ENCODE measurements around the gene ZDHHC14.
"Not testable (repeated sequence)": the region's sequence is repeated elsewhere in the genome, so short reads cannot be mapped to it uniquely, and the experiment has no call there.

GRCh38 chr6:157576991-157577390, 196.0 kb downstream of the ZDHHC14 start:
- not testable (repeated sequence) for TF ChIP-seq POLR2A, POLR2AphosphoS5 (IDR thresholded peaks at IDR 0.05)
